NK-92 (cell line): ENCODE data around the gene UGT1A8.

ENCODE experiments used
- DNase-seq: peaks from one replicate; lab custom pipeline; 2025; ENCODE audit not compliant: unreplicated experiment; lab: John Stamatoyannopoulos, UW

Gene UGT1A8

DNA sequence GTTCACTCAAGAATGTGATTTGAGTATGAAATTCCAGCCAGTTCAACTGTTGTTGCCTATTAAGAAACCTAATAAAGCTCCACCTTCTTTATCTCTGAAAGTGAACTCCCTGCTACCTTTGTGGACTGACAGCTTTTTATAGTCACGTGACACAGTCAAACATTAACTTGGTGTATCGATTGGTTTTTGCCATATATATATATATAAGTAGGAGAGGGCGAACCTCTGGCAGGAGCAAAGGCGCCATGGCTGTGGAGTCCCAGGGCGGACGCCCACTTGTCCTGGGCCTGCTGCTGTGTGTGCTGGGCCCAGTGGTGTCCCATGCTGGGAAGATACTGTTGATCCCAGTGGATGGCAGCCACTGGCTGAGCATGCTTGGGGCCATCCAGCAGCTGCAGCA, 142.6 kb downstream of the UGT1A8 start, which contains the start of gene UGT1A1:
TSS of gene UGT1A1 (plus strand) at position 228 of the 400 bp plus-strand sequence. CDS start at position 246, 18 bp downstream.
- DNase-seq = no peak

DNA sequence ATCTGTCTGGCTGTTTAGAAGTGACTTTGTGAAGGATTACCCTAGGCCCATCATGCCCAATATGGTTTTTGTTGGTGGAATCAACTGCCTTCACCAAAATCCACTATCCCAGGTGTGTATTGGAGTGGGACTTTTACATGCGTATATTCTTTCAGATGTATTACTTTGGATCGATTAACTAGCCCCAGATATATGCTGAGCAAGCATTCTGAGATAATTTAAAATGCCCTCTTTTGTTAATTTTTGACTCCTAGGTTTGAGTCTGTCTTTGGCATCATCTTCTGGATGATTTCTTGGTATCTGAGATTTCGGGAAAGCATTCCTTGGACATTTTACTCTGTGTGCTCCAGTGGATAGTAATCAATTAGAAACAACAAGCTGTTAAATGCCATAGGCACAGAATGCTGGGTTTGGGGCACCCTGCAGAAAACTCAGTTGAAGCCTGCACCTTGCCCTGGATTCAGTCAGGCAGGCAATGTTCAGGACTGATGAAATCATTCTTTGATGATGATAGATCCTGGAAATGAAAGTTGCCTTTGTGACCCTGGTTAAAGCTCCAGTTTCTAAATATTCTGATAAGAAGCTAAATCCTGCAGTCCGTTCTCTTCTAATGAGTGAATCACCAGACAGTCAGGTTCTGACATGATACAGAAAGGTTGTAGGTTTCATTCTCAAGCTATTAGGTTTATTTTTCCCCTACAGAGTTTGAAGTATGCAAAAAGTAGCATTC, 143.8 kb downstream of the UGT1A8 start:
- DNase-seq = no peak

DNA sequence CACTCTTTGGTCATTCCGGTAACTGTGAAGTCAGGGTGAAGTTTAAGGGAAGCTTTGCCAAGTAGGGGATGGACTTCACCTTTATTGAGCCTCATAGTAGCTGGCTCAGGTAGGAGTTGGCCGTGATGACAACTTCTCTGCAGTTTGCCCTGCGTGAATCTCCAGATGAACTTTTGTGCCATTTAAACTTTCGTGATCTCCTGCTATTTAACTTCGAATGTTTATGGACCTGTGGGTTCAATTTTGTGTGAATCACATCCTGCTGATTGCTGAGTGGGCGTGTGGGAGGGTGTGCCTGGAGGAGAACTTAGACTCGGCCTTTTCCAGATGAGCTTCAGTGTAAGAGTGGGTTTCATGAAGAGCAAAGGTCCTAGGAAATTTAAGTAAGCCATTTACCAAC, 146.8 kb downstream of the UGT1A8 start:
- no peak for DNase-seq

DNA sequence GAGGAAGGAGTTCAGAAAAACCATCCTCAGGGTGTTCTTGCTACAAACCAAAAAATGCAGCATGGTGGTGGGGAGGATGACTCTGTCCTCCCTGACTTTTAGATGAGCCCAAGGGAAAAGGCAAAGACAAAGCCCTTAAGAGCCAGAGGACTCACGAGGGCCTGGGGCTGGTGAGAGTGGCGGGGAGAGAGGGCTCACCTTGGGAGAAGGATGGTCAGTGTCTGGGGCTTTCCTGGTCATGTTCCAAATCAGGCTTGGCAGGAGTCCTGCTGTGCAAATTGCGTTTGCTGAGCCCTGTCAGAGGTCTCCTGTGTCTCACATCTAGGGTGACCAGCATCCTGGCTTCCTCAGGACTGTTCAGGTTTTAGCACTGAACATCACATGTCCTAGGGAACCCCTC, 147.3 kb downstream of the UGT1A8 start:
- no peak for DNase-seq

DNA sequence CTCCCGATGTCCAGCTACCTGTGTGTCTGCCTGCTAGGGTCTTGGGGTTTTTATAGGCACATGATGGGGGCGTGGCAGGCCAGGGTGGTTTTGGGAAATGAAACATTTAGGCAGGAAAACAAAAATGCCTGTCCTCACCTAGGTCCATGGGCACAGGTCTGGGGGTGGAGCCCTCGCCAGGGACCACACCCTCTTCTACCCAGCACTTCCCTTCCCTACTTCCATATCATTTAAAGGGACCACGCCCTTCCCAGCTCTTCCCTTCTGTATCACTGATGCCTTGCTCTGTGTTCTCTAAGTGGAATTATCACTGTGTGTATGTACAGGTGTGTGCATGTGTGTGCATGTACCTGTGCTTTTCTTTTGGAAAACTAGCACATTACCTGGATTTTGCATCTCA, 149.0 kb downstream of the UGT1A8 start:
- DNase-seq = no peak

DNA sequence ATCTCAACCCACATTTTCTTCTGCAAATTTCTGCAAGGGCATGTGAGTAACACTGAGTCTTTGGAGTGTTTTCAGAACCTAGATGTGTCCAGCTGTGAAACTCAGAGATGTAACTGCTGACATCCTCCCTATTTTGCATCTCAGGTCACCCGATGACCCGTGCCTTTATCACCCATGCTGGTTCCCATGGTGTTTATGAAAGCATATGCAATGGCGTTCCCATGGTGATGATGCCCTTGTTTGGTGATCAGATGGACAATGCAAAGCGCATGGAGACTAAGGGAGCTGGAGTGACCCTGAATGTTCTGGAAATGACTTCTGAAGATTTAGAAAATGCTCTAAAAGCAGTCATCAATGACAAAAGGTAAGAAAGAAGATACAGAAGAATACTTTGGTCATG, 150.6 kb downstream of the UGT1A8 start:
- DNase-seq = no peak

DNA sequence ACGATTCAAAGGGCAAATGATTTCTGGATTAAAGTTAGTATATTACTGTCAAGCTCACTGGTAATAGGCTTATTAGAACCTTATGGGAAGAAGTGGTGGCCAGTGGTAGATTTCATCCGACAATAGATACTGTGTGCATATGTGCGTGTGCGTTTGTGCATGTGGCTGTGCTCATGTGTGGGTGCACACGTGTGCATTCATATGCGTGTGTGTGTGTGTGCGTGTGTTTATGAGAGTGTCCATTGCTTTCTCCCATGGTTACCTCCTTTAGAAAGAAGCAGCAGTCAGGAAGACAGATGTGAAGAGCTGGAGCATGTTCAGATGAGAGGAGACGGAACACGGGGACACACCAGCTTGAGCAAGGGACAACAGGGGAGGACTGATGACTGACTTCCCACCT, 151.8 kb downstream of the UGT1A8 start:
- DNase-seq = no peak

DNA sequence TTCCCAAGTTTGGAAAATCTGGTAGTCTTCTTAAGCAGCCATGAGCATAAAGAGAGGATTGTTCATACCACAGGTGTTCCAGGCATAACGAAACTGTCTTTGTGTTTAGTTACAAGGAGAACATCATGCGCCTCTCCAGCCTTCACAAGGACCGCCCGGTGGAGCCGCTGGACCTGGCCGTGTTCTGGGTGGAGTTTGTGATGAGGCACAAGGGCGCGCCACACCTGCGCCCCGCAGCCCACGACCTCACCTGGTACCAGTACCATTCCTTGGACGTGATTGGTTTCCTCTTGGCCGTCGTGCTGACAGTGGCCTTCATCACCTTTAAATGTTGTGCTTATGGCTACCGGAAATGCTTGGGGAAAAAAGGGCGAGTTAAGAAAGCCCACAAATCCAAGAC, 154.7 kb downstream of the UGT1A8 start:
- no peak for DNase-seq

DNA sequence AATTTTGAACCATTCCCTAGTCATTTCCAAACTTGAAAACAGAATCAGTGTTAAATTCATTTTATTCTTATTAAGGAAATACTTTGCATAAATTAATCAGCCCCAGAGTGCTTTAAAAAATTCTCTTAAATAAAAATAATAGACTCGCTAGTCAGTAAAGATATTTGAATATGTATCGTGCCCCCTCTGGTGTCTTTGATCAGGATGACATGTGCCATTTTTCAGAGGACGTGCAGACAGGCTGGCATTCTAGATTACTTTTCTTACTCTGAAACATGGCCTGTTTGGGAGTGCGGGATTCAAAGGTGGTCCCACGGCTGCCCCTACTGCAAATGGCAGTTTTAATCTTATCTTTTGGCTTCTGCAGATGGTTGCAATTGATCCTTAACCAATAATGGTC, 155.2 kb downstream of the UGT1A8 start:
- no peak for DNase-seq

DNA sequence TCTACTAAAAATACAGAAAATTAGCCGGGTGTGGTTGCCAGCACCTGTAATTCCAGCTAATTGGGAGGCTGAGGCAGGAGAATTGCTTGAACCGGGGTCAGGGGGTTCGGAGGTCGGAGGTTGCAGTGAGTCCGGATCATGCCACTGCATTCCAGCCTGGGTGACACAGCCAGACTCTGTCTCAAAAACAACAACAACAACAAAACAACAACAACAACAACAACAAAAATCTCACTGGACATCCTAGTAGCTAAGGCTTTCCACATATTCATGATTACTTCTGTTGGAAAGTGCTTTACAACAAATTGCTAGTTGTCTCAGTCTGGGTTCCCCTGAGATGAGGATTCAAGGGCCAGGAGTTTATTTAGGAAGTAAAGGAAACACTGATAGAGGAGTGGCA, 156.4 kb downstream of the UGT1A8 start:
- no peak for DNase-seq

DNA sequence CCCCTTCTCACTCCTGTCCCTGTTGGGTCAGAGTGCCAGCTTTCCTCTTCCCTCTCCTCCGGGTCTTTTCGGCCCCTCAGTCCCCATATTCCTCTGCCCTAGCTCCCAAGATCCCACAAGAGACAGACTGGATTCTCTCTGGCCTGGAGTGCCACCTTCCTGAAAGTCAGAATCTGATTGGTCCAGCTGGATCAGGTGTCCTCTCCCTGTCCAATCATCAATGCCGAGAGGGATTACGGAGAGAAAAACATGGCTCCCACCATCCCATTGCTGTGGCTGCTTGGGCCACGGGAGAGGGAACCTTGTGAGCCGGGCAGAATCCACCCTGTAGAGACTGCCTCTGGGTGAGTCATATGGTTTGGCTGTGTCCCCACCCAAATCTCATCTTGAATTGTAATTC, 158.0 kb downstream of the UGT1A8 start:
- DNase-seq = no peak

DNA sequence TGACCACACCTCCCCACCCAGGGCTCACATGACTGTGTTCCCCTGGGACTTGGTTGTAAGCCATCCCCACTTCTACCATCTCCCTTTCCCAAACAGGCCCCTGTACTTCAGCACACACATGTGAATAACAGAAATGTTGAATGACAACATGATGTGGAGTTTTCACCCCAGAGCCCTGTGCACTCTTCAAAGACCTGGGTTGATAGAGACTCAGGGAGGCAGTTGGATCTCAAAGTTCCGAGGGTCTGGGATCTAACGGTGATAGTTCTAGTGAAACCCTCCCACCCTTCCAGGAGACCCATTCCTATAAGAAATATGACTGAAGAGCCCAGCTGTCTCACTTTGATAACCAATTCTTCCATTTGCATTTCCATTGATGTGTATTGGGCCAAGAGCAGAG, 160.6 kb downstream of the UGT1A8 start, which contains the start of gene MROH2A:
TSS of gene MROH2A (plus strand) at position 301 of the 400 bp plus-strand sequence. CDS start 1,029 bp downstream, outside the sequence.
- no peak for DNase-seq

DNA sequence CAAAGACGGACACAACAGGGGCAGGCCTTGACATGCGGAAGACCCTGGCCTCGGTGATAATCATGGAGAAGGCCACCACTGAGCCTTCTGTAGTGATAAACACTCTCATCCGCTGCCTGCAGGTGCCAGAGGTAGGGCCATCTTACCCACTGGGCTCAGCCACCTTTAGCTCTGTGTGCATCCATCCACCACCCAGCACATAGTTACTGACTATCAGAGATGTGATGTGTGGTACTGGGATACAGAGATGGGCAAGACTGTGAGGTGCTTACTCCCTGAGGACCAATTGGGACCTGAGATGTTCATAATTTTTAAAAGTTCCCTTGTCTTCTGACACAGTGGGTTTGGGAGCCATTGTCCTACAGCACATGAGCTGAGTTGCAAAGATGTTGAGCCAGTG, 162.3 kb downstream of the UGT1A8 start:
- DNase-seq = no peak

DNA sequence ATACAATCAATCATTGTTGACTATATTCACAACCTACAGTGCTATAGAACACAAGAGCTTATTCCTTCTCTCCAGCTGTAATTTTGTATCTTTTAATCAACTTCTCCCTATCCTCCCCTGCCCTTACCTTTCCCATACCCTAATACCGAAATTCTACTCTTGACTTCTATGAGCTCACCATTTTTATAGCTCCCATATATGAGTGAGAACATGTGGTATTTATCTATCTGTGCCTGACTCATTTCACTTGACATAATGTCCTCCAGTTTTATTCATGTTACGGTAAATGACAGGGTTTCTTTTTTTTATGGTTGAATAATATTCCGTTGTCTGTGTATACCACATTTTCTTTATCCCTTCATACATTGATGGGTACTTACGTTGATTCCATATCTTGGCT, 163.3 kb downstream of the UGT1A8 start:
- no peak for DNase-seq

DNA sequence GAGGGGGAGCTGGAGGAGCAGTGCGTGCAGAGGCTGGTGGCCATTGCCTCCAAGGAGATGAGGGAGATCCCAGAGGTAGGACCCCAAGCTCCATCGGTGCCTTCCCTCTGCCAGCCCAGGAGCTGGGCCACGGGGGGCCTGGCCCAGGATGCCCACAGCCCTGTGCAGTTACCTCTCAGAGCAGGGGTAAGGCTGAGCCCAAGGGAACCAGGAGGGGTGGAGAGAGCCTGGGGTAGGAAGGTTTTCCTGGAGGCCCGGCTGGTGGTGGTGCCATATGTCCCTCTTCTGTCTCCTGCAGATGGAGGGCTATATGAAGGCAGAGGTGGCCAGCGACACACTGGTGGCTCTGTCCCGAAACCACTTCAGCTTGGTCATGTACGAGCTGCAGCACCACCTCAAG, 172.1 kb downstream of the UGT1A8 start:
- no peak for DNase-seq

DNA sequence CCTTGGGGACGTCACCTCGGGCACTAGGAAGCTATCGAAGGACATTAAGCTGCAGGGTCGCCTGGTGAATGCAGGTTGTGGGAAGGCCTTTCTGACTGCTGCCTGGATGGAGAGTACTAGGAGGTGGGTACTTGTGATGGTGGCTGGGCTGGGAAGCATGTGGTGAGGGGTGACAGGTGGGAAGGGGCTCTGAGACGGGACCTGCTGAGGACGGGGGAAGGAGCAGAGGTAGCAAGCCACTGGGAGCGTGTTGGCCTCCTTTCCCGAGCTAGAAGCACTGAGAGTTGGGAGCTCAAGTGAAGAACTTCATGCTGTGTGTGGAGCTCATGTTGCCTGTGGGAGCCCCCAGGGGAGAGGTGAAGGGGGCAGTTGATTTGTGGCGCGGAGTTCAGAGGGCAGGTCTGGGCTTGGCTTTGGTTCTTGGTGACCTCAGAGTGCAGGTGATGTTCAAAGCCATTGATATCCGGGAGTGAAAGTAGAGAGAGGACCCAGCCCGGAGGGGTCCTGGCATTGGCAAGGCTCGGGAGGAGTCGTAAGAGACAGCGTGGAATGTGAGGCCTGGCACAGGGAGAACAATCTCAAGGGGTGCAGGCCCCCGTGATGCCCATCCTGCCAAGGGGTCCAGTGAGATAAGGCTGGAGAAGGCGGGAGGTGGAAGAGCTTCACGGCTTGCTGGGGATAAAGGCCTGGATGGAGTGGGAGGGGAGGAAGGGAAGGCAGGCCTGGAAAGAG, 173.9 kb downstream of the UGT1A8 start:
- no peak for DNase-seq

DNA sequence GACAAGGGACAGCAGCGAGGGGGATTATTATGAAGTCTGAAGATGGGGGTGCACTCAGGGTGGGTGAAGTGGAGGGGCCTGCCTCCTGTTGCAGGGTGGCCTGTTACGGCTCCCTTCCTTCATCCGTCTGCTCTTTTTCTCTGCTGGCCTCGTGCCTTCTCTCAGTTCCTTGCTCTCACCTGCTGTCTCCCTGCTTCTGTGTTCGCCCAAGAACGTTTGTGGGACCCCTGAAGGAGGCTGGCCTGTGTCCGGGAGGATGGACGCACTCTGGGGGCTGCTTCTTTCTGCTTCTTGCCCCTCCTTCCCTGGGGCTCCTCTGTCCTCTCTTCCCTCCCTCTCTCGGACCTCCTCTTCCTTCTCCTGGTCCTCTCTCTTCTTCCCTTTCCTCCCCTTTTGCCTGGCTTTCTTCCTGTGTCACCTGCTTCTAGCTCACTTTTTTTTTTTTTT, 174.5 kb downstream of the UGT1A8 start:
- no peak for DNase-seq

DNA sequence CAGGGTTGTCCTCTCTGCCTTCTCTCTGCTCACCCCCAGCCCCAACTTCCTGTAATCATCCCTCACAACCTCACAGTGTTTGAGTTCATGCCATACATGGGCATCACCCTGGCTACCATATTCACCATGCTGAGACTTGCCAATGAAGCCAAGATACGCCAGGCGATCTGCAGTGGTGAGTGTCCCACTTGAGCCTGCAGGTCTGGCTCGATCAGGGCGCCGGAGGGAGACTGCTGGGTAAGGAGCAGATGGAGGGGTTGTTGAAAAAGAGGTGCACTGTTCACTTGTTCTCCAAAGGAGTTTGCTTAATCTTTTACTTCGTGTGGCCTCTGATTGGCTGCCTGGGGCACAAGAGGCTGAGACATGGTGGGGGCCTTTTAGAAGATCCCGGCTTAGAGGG, 175.3 kb downstream of the UGT1A8 start:
- DNase-seq = no peak

DNA sequence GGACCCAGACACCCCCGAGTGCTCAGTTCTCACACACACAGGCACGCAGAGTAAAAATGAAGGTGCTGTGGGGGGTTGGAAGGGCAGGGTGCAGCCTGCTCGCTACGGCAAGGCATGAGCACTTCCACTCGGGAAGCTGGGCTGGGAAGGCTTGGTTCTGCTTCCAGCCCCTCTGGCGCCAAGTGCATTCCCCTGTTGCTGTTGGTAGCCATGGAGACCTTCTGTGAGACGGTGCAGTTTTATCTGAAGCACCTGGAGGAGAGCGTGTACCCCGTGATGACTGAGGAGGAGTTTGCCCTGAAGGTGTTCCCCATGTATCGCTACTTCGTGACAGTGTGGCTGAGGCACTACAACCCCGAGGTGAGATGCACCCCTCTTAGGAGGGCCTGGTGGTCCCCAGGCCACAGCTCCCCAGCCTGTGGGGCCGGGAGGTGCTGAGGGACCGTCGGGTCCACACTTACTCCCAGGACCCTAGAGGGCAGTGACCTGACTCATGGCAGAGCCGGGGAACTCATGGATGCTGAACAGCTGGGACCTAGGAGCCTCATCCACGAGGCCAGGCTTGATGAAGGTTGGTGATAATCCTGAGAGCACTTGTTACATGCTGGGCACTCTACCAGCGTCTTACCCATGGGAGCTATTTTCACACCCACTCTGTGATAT, 176.2 kb downstream of the UGT1A8 start:
- no peak for DNase-seq

DNA sequence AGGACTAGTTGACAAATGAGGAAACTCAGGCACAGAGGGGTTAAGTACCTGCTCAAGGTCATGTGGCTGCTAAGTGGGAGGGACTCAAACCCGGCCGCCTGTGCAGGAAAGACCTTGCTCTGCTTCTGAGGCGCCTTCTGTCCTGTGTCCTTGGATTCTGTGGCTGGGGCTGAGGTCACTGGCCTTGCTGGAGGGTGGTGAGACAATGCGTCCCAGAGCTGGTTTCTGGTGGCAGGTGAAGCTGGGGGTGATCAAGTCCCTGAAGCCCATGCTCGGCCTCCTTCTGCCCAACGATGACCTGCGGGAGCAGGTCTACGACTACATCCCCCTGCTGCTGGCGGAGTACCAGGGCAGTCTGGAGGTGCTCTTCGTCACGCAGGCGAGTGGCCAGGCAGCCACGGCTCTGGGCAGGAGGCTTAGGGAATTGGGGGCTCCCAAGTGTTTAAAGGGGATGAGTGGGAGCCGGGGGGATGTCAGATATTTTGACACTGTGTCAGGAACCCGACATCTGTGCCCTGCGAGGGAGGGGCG, 176.8 kb downstream of the UGT1A8 start:
- DNase-seq = no peak

DNA sequence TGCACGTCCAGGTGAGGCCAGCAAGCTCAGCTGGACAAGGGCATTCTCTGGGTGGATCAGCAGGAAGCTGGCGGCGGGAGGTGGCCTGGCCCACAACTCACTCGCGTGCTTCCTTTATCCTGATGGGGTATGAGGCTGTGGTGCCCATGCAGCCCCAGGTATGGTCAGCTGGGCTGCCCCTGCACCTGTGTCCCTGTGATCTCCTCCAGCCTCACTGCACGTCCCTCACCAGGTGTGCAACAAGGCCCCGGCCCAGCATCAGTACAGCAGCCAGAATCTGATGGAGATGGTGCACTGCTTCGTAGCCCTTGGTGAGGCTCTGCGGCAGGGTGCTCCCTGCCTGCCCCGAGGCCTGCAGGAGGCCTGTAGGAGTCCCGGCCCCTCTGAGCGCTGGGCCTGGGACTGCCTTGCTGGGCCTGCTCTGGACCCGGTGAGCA, 178.3 kb downstream of the UGT1A8 start:
- no peak for DNase-seq

DNA sequence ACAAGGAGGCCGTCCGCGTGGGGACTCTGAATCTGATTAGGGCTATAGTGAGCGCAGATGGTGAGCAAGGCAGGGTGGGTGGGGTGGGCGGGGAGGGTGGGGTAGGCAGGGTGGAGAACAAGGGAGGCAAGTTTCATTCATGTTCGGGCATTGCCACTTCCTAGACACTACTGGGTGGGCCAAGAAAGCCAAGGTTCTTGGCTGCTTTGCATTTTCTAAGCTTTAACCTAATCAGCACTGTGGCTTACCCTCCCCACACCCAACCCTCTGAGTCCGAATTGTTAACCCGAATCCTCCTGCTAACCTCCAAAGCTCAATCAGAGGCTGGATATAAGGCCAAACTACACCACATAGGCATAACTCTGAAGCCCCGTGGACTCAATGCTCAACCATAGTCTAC, 178.8 kb downstream of the UGT1A8 start:
- DNase-seq = no peak
